Adrenal gland (tissue), 5 donors: Measurements from ENCODE around the gene CCDC187.

Source experiments
- POLR2A ChIP-seq, 2 donors: fragments of 450-650 bp; IDR thresholded peaks; one replicate each; pipeline ENCODE4 v1.6.1; 2017; ENCODE audit warnings: antibody characterized with exemption in 2 of 2, mild to moderate bottlenecking in 2 of 2, moderate library complexity in 1 of 2
- TF ChIP-seq, protein P1 (sequence below), 6 experiments: fragments of 450-650 bp in 4 of 6; fragments of 200-600 bp in 2 of 6; sonication (generic) in 1 of 6; IDR thresholded peaks; 1 replicate in 5 of 6; 2 replicates in 1 of 6; pipeline versions ENCODE4 v1.5.1 to v1.8.0; 2016 to 2021; ENCODE audit warnings: antibody characterized with exemption in 6 of 6, mild to moderate bottlenecking in 2 of 6, moderate library complexity in 1 of 6
- donor health status: DM: no; HTN: no; CAD: no.

GRCh38 chr9:136231478-136232297 is 72.2 kb downstream of the CCDC187 start:
- TF ChIP-seq, protein P1, sequence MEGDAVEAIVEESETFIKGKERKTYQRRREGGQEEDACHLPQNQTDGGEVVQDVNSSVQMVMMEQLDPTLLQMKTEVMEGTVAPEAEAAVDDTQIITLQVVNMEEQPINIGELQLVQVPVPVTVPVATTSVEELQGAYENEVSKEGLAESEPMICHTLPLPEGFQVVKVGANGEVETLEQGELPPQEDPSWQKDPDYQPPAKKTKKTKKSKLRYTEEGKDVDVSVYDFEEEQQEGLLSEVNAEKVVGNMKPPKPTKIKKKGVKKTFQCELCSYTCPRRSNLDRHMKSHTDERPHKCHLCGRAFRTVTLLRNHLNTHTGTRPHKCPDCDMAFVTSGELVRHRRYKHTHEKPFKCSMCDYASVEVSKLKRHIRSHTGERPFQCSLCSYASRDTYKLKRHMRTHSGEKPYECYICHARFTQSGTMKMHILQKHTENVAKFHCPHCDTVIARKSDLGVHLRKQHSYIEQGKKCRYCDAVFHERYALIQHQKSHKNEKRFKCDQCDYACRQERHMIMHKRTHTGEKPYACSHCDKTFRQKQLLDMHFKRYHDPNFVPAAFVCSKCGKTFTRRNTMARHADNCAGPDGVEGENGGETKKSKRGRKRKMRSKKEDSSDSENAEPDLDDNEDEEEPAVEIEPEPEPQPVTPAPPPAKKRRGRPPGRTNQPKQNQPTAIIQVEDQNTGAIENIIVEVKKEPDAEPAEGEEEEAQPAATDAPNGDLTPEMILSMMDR (IDR thresholded peaks at IDR 0.05), result no peak
- no peak for TF ChIP-seq POLR2A (IDR thresholded peaks at IDR 0.05)
